Measurements from ENCODE around the gene ZFP92.
A peak's percentile ranks its signal among the peaks of the same experiment; 100 is the strongest.

The ZFP92 gene

GRCh38 chrX:153456161-153456560 is 44.9 kb downstream of the ZFP92 start:
- Mint-ChIP-seq H3K36me3 (ENCODE audit: low read depth) (peaks cover 20% of the 10 kb centered on the region), H3K27me3 (ENCODE audit: low read depth) (no peaks in the 10 kb centered on the region), H3K9me3 (peaks cover 6% of the 10 kb centered on the region), H3K4me1 (peaks cover 17% of the 10 kb centered on the region), H3K27ac (no peak overlapping the region), H3K4me3 (no peak overlapping the region)
- TF ChIP-seq CTCF (IDR thresholded peaks at IDR 0.05; ENCODE audit: unreplicated experiment in 3 of 3), result no peak

- Mint-ChIP-seq H3K27ac (no peak overlapping the region), H3K9me3 (peaks cover 6% of the 10 kb centered on the region), H3K36me3 (ENCODE audit: low read depth) (peaks cover 24% of the 10 kb centered on the region), H3K4me3 (no peak overlapping the region), H3K4me1 (peaks cover 17% of the 10 kb centered on the region), H3K27me3 (ENCODE audit: low read depth) (no peaks in the 10 kb centered on the region)
- no peak for TF ChIP-seq CTCF (IDR thresholded peaks at IDR 0.05; ENCODE audit: unreplicated experiment in 3 of 3)
These were observed 45.4 kb downstream of the ZFP92 start for GRCh38 chrX:153456704-153457103.

GRCh38 chrX:153457136-153457825 is 46.0 kb downstream of the ZFP92 start:
- no peak for TF ChIP-seq CTCF (IDR thresholded peaks at IDR 0.05; ENCODE audit: unreplicated experiment in 3 of 3)
- Mint-ChIP-seq H3K4me3 (no peak overlapping the region), H3K4me1 (peaks cover 17% of the 10 kb centered on the region), H3K36me3 (ENCODE audit: low read depth) (peaks cover 28% of the 10 kb centered on the region), H3K27ac (no peak overlapping the region), H3K9me3 (peaks cover 6% of the 10 kb centered on the region), H3K27me3 (ENCODE audit: low read depth) (no peaks in the 10 kb centered on the region)

- Mint-ChIP-seq H3K4me1 (peaks cover 17% of the 10 kb centered on the region), H3K4me3 (no peak overlapping the region), H3K36me3 (ENCODE audit: low read depth) (peaks cover 28% of the 10 kb centered on the region), H3K27me3 (ENCODE audit: low read depth) (no peaks in the 10 kb centered on the region), H3K27ac (peak overlapping the region in 1 of 3 experiments; percentile 21), H3K9me3 (peaks cover 6% of the 10 kb centered on the region)
- TF ChIP-seq CTCF (IDR thresholded peaks at IDR 0.05; ENCODE audit: unreplicated experiment in 3 of 3), result no peak
These were observed 46.7 kb downstream of the ZFP92 start for GRCh38 chrX:153457827-153458466.

- peaks cover 28% of the 10 kb centered on the region for H3K36me3 Mint-ChIP-seq (ENCODE audit: low read depth)
- peaks cover 6% of the 10 kb centered on the region for H3K9me3 Mint-ChIP-seq
These were observed 47.2 kb downstream of the ZFP92 start for GRCh38 chrX:153458476-153458875.

More at GRCh38 chrX:153458476-153458875, 47.2 kb downstream of the ZFP92 start:
- H3K27me3 Mint-ChIP-seq (ENCODE audit: low read depth), result no peaks in the 10 kb centered on the region
- H3K4me1 Mint-ChIP-seq, result peaks cover 17% of the 10 kb centered on the region
- no peak overlapping the region for H3K4me3 Mint-ChIP-seq
- peak overlapping the region in 1 of 3 experiments; percentile 21 for H3K27ac Mint-ChIP-seq
- TF ChIP-seq CTCF (IDR thresholded peaks at IDR 0.05; ENCODE audit: unreplicated experiment in 3 of 3), result no peak

Data from nephron (organoid).